Measurements from ENCODE around the gene AKT3. TPM values are rescaled to one million over a fixed set of nuclear protein-coding genes. Genes with fewer than 3 reads are reported as not detected.
"Not testable (repeated sequence)": the region's sequence is repeated elsewhere in the genome, so short reads cannot be mapped to it uniquely, and the experiment has no call there.

The AKT3 gene
- total RNA-seq, 4 donors from 2014 or later: 8.5 to 16.0 (median 15.2) TPM

GRCh38 chr1:243885806-243886205 lies 35.8 kb upstream of the AKT3 start:
- Histone ChIP-seq H3K27ac (no peak overlapping the region), H3K4me3 (no peak overlapping the region), H3K36me3 (no peaks in the 10 kb centered on the region), H3K4me1 (no peaks in the 10 kb centered on the region), H3K9me3 (no peaks in the 10 kb centered on the region), H3K27me3 (no peaks in the 10 kb centered on the region)
- in situ Hi-C loops (cut with MboI; ENCODE audit: low sequenced_read_pairs in 4 of 4): no loop called here
- TF ChIP-seq POLR2A (IDR thresholded peaks at IDR 0.05) (no peak), CTCF (IDR thresholded peaks at IDR 0.05 in 4 of 5, conservative IDR thresholded peaks at IDR 0.05 in 1 of 5) (no peak)
- intact Hi-C loops (cut with DNase I; ENCODE audit: low total_unique reads): no loop called here
- ATAC-seq (no peak), DNase-seq (no peak)

- Histone ChIP-seq H3K4me3 (no peak overlapping the region), H3K27ac (no peak overlapping the region), H3K36me3 (no peaks in the 10 kb centered on the region), H3K9me3 (no peaks in the 10 kb centered on the region), H3K4me1 (no peaks in the 10 kb centered on the region), H3K27me3 (no peaks in the 10 kb centered on the region)
- DNase-seq: no peak
- in situ Hi-C loops (cut with MboI; ENCODE audit: low sequenced_read_pairs in 4 of 4): no loop called here
- ATAC-seq: no peak
- intact Hi-C loops (cut with DNase I; ENCODE audit: low total_unique reads): no loop called here
- TF ChIP-seq POLR2A (IDR thresholded peaks at IDR 0.05) (no peak), CTCF (IDR thresholded peaks at IDR 0.05 in 4 of 5, conservative IDR thresholded peaks at IDR 0.05 in 1 of 5) (no peak)
Measured at GRCh38 chr1:243884603-243885002, 34.6 kb upstream of the AKT3 start.

GRCh38 chr1:243883551-243883950 lies 33.5 kb upstream of the AKT3 start:
- Histone ChIP-seq H3K27me3 (no peaks in the 10 kb centered on the region), H3K4me3 (no peak overlapping the region), H3K4me1 (no peaks in the 10 kb centered on the region), H3K36me3 (no peaks in the 10 kb centered on the region), H3K9me3 (no peaks in the 10 kb centered on the region), H3K27ac (no peak overlapping the region)
- in situ Hi-C loops (cut with MboI; ENCODE audit: low sequenced_read_pairs in 4 of 4): no loop called here
- DNase-seq (no peak), ATAC-seq (no peak)
- intact Hi-C loops (cut with DNase I; ENCODE audit: low total_unique reads): no loop called here
- no peak for TF ChIP-seq POLR2A (IDR thresholded peaks at IDR 0.05)
- TF ChIP-seq CTCF (IDR thresholded peaks at IDR 0.05 in 4 of 5, conservative IDR thresholded peaks at IDR 0.05 in 1 of 5): no peak

- H3K9me3 ChIP-seq: no peaks in the 10 kb centered on the region
- H3K4me3 ChIP-seq: no peak overlapping the region
- in situ Hi-C loops (cut with MboI; ENCODE audit: low sequenced_read_pairs in 4 of 4): no loop called here
- H3K4me1 ChIP-seq: no peaks in the 10 kb centered on the region
- TF ChIP-seq POLR2A (IDR thresholded peaks at IDR 0.05) (no peak), CTCF (IDR thresholded peaks at IDR 0.05 in 4 of 5, conservative IDR thresholded peaks at IDR 0.05 in 1 of 5) (no peak)
- H3K36me3 ChIP-seq: no peaks in the 10 kb centered on the region
- ATAC-seq (no peak), DNase-seq (no peak)
- no peak overlapping the region for H3K27ac ChIP-seq
- H3K27me3 ChIP-seq: no peaks in the 10 kb centered on the region
- intact Hi-C loops (cut with DNase I; ENCODE audit: low total_unique reads): no loop called here
Measured at GRCh38 chr1:243882276-243882675, 32.2 kb upstream of the AKT3 start.

- H3K9me3 ChIP-seq; intact Hi-C loops (cut with DNase I; ENCODE audit: low total_unique reads); in situ Hi-C loops (cut with MboI; ENCODE audit: low sequenced_read_pairs in 4 of 4): not testable (repeated sequence)
Measured at GRCh38 chr1:243877058-243877457, 27.0 kb upstream of the AKT3 start.

More at GRCh38 chr1:243877058-243877457, 27.0 kb upstream of the AKT3 start:
- not testable (repeated sequence) for ATAC-seq, H3K36me3 ChIP-seq, H3K27me3 ChIP-seq, H3K27ac ChIP-seq, H3K4me1 ChIP-seq, H3K4me3 ChIP-seq, DNase-seq

Measured in gastrocnemius medialis (tissue), 4 donors.